ENCODE results near the gene SORL1-AS1.

SORL1-AS1 gene

DNA sequence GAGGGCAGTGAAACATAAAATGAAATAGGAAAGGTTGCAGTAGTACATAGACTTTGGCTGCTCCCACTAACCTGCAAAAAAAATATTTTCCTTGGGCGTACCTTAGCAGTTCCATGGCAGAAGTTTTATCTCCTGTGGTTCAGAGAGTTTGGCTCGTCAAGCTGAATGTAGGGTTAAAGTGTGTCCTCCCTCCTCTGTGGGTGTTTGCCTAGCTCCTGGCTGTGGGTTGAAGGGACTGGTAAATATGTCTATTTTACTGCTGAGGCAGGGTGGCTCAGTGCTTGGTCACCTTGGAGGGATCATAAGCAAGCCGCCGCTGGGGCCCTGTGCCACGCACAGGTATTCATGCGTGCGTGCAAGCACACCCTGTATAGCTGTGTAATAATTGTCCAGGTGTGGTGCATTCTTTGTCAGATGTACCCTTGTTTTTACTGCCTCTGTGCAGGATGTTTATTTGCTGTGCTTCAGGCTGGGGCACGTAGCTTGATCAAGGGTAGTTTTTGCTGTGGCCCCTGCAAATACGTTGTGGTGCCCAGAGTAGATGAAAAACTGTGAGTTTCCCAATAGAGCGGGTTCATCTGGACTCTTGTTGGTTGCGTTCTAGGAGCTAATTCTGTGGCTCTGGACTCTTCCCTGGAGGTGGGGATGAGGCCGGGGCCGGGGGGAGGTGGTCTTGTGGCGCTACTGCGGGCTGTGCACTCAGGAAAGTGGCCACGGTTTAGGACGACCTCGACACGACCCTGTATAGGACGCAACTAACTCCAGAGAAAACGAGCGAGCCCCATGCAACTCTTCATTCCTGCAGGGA is 1.4 kb downstream of the SORL1-AS1 start:
- peak; percentile 63 for DNase-seq

DNA sequence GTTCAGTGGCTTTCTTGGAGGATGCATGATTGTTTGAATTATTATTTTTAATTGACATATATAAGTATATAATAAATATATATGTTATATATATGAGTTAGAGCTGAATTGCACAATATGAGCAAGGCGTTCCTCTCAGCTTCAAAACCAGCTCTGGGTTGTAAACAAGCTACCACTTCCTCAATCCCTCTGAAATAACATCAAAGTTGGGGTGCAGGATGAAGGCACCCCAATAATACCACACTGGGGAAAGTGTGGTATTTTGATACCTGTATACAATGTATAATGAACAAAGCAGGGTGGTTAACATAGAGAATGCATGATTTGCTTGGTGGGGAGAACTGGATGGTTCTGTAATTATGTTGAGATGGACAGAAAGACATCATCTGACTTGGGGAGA is 2.4 kb downstream of the SORL1-AS1 start:
- no peak for DNase-seq

DNA sequence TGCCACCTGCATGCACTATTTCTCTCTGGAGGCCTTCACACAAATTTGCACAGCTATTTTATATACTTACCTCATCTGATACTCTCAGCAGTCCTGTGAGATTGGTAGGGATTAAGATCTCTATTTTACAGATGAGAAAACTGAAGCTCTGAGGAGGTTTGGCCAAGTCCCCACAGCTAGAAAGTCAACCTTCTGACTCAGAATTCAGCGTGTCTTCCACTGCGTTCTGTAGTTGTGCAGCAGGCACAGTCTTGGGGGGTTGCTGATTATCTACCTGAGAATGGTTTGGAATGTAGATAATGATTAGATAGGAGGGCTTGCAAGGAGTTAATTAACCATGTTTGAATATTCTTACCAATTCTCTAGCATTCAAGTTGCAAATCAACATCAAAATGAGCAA is 3.1 kb downstream of the SORL1-AS1 start:
- no peak for DNase-seq

DNA sequence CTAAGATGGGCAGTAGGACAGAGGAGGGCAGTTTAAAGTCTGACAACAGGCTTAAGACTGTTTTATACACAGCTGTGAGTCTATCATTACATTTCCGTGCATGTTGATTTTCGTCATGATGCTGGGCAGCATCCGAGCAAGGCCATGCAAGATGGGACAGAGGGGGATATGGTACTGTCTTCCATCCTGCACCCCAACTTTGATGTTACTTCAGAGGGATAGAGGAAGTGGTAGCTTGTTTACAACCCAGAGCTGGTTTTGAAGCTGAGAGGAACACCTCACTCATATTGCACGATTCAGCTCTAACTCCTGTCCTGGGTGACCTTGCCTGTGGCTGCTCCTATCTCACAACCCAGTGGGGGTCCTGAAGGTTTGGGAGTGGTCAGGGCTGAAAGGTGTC is 3.6 kb downstream of the SORL1-AS1 start:
- no peak for DNase-seq

DNA sequence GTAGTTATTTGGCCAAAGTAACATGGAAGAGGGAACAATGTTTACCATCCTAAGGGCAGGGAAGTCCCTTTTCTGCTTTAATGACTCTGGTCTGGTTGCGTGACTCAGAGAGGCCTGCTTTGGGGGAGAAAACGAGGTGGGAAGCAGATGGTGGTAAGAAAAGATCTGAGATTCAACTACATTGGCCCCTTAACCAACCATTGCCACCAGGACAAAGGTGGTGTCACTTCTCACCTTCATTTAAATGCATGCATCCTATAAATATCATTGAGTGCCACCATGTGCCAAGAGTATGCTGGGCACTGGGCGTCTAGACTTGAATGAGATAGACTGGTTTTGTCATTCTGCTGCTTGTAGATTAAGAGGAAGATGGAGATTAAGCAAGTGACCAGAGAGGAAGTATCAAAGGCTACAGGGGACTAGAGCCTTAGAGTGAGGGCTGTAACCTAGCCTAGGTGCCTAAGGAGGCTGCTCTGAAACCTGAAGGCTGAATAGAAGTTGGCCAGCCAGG is 4.3 kb downstream of the SORL1-AS1 start:
- DNase-seq, result peak; percentile 15

DNA sequence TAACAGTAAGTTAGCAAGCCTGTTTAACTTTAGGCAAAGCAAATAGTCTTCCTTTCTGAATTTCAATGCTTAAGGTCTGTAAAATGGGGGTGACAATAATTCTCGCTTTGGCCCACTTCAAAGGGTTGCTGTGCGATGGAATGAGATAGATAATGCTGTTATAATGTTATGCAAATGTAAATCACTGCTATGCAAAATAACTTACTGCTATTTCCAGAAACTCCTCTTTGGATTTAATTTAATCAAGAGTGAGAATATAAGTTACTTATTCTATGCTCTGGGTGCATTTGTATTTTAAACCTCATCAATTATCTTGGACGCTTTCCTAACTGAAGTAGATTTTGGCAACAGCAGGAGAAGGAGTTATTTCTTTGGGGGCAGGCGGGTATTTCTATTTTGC is 4.8 kb downstream of the SORL1-AS1 start:
- no peak for DNase-seq

DNA sequence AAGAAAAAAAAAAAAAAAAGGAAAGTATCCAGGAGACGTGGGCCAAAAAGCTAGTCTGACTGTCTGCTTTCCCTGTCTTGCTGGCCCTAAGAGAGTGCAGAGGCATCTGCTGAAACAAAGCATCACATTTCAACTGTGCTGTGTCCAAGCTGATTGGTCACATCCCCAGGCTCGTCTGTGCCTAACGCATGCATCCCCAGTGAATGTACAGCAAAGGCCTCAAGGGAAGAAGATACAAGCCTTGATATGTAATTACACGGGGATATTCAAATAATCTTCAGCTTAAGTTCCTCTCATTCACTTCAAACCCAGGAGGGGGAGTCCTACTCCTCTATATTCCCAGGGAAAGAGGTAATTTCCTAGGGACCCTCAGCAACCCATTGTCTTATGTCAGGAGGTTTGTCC is 6.0 kb downstream of the SORL1-AS1 start:
- DNase-seq, result peak; percentile 27

DNA sequence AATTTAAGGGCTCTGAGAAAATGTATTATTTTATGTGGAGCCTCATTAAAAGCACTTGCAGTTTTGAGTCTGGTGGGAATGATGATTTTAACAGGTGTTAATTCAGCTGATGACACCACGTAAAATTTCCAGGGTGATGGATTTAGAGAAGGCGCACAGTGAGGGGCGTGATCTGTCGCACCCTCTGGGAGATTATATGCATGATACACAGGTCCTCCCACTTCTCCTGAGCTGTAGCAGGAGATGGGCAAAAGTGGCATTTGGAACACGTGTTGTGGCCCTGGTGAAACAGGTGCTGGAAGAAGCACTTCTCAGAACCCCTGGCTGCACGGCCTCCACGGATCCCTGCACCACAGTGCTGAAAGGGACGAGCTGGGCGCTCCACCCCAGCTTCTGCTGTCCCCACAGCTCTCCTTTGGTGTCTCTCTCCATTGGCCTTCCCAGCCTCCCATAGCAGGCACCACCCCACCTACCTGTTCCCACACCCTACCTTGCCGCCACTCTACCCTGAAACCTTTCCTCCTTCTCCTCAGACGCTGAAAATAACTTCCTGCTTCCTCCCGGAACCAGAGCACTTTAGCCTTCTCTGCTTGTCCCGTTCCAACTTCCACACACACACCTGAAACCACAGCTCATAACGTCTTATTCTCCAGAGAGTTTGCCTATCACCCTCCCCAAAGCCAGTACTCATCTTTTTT is 7.5 kb downstream of the SORL1-AS1 start:
- DNase-seq, result no peak

DNA sequence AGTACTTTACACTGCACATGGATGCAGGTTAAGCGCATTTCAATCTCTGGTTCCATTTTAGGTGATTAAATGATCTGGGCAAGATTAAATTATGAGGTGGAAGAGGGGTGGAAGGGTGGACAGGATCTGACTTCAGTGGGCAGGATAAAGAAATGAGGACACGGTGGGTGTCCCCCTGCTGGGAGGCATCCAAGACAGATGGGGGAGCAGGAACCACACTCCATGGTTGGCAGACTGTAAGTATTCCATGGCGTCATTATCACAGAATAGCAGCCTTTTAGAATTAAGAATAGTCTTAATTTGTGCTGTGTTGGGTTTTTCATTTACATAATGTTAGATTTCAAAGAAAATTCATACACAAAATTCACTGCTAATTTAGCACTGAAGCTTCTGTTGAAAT is 8.2 kb downstream of the SORL1-AS1 start:
- no peak for DNase-seq

DNA sequence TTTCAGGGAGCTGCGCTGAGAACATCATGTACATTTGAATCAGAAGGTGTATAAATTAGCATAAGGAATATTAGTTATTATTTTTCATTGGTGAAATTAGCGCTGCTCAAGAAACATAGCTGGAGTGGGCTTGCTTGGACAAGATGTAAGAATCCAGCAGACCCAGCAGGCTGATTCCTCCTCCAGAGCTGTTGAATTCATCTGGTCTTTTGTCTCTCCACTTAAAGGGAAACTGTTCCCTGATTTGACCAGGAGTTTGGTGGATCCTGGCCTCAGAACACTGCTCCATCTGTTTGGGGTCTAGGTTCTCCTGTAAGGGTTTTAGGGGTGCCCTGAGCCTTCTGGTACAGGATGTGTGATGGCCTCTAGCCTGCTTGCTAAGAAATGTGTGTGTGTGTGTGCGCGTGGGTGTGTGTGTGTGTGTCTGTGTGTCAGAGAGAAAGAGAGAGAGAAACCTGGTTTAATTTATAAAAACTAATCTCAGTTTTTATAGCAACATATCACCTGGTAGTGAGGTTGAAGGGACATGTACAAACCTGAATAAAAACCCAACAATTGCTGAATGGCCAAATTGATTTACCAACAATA is 9.0 kb downstream of the SORL1-AS1 start:
- DNase-seq, result no peak

DNA sequence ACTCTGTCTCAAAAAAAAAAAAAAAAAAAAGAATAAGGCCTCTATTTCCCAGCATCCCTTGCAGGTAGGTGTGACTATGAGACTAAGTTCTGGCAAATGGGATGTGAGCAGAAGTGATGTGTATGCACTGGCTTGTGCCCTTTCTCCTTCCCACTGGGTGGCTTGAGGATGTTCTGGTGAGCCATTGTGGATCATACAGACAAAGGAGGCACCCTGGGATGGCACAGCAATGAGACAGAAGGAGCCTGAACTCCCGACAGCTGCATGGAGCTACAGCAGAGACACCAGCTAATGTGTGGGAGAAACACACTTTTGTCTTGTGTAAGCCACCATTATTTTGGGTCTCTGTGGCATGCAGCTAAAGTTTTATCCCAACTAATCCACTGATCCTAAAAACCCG is 11.2 kb downstream of the SORL1-AS1 start:
- DNase-seq, result peak; percentile 10

DNA sequence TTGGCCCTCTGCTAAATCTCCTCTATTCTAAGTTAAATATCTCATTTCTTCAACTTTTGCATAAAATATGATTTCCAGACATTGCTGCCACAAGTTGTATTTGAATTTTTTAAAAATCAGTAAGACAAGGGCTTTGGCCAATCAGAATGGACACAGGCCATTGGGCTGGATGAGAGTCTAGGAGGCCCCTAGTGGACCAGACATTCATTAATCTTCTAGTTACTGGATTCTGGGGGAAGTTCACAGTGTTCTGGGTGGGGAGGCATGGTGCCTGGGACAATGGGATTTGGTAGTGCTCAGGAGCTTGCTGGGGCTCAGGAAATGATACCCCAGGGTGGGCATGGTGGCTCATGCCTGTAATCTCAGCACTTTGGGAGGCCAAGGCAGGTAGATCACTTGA is 13.0 kb downstream of the SORL1-AS1 start:
- DNase-seq, result no peak

DNA sequence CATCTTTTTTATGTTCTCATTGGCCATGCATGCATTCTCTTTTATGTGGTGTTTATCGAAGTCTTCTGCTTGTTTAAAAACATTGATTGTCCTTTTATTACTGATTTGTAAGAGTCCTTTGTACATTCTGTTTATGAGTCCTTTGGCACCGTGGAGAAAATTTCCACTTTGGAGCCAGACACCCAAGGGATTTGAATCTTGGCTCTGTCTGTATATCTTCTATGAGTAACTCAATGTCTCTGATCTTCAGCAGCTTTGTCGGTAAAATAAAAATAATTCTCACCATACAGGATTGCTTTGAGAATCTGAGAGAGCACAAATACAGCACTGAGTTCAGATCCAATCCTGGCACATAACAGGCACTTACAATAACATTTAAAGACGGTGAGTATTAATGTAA is 13.4 kb downstream of the SORL1-AS1 start:
- DNase-seq, result no peak

DNA sequence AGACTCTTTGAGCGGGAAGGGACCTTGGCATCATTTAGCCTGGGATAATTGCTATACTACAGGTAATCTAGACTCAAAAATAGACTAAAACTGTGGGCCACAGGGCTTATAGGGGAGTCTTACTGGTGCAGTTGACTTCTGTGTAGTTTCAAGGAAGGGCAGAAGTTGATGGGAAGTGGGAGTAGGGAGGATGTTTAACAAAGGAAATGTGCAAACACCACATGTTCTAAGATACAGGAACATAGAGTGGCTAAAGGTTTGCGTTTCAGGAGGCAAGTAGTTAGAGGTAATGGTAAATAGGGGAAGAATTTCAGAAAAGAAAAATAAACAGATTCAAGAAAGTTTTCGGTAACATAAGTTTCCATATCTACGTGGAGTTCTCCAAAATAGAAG is 15.1 kb downstream of the SORL1-AS1 start:
- no peak for DNase-seq

DNA sequence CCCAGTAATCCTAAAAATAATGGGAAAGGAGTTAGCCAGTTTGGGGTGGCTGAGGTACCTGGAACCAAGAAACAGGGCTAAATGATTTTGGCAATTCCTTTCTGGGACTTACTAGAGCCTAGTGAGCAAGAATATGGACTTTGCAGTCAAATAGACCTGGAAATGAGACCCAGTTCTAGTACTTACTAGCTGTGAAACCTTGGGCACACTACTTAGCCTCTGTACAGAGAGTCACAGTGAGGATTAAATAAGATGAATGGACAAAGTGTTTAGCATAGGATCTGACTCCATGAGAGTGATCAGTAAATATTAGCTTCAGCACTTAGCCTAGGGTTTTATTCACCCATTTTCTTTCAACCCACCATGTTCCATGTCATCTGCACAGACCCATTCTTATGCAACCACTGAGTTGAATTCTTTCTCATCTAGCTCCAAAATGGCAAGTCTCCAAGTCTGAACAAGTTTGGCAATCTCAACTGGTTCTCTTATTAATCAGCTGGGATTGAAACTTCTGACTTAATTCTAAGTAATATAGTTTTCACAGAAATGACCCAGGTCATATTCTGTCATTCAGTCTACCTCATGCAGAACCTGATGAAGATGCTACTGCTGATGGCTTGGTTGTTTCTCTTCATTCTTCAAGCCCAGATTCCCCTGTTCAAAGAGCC is 15.6 kb downstream of the SORL1-AS1 start:
- DNase-seq, result no peak

DNA sequence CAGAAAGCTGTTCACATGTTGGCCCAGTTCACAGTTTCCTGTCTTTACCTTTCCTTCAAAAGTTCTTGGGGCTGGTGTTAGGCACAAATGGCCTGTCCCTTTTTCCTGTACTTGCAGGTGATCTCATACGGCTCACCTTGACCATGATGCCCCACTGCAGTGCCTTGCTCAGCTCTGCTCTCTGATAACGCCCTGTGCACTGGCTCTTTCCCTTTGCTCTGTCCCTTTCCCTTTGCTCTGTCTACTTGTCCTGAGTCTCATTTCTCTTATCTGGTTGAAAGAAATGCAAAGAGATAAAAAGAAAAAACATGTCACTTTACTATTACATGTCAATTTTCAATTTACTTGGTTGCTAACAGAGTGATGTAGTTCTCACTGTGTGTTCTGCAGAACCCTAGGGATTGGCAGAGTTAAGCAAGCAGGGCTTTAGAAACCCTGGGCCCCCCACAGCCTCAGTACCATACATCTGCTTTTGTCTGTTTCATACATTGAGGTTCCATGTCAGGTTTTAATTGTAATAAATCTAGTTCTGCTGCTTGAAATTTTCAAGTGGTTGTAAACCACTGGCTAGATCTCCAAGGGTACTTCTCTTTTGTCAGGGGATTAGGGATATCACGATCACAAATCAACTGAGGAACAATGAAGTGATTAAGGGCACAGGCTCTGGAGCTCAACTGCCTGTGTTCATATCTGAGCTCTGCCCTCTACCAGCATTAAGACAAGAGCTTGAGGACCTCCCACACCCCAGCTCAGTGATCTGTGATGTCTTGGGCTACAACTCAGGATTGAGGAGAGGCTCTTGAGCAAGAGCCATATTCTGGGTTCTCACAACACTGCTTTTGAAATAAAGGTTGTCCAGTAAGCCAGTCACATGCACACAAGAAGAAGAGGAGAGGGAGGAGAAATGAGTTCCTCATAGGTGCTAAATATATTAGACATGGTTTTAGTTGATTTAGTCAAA is 16.9 kb downstream of the SORL1-AS1 start:
- DNase-seq, result no peak

DNA sequence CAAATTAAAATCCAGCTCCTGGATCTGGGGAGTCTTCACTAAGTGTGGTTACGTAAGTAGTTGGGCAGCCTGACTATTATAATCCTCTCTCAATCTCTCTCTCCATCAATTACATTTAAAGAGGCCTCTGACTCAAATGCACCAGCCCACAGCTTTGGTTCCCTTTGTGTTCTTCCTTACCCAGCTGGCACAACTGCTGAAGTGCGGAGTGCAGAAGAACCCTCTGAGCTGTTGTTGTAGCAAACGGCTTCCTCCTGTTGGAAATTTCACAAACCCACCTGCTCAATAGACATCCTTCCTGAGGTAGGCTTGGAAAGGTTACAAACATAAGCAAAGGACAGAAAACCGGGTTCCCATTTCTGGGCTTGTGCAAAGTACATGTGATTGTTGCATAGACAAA is 17.6 kb downstream of the SORL1-AS1 start:
- DNase-seq, result no peak

DNA sequence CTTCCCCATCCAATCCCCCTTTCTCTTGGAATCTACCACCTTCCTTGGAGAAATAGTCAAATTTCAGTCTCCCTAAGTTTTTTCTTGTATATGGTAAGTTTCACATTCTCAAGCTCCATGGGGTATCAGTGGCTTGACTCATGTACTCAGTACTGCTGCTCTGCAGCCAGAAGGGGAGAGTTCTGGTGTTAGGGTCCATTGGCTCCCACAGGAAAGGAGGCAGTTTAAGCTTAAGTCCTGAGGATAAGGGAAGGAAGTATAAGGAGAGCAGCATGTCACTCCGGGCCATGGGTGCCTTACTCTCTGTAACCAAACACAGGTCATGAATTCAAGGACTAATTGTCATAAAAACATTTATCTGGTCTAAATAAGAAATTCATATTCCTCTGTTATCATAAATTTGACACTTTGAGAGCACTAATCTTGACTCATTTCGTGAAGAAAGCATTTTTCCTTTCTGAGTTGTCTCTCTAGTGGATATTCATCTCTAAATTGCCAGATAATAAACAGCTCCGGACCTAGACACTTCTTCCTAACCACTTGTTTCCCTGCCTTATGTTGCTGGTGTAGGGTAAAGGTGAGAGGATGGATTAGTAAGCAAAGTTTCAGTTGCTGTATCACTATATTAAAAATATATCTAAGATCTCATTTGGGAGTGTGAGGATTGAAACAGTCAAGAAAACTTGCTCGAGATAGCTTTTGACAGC is 20.8 kb downstream of the SORL1-AS1 start:
- no peak for DNase-seq

DNA sequence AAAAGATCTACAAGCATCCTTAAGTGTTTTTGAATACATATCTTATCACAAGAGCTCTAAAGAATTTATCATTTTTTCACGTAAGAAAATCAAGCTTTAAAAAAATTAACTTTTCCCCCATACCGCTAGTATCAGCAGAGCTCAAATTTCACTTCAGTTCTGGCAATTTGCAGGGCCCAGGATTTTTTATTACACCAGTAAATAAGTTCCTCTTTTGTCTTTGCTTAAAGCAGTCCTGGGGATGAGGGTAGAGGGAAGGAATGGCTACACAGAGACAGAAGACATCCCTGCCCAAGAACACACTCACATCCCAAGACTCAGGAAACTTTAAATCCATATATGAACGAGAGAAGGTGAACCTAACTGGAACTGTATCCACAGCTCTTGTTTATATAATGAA is 23.2 kb downstream of the SORL1-AS1 start:
- no peak for DNase-seq

DNA sequence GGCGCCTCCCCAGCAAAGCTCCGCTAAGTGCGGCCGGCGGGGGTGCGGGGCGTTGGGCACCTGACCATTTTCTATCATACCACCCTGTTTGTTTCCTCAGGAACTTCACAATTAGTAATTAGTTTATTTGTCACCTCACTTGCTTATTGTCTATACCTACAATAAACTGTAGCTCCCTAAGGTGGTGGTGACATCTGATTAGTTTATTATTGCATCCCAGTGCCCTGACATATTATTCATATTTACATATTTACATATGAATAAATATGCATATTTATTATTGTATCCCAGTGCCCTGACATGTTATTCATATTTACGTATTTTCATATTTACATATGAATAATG is 25.4 kb downstream of the SORL1-AS1 start:
- DNase-seq, result no peak

Data from DMS53 (cell line).